Activated naive CD4-positive, alpha-beta T cell treated with anti-CD3 and anti-CD28 coated beads, Interleukin-2, amount 50 U/mL, for 24 hours (primary cell): Measurements from ENCODE around the gene TGFBR3.

Source experiments
- H3K27ac Mint-ChIP-seq: one replicate; pipeline ENCODE4 v1.8.0; 2021; ENCODE audit warnings: mild to moderate bottlenecking, mixed read lengths
- H3K27me3 Mint-ChIP-seq: one replicate; pipeline ENCODE4 v1.8.0; 2021; ENCODE audit warnings: mixed read lengths
- H3K36me3 Mint-ChIP-seq: one replicate; pipeline ENCODE4 v1.8.0; 2021; ENCODE audit warnings: mixed read lengths
- H3K4me1 Mint-ChIP-seq: one replicate; pipeline ENCODE4 v1.8.0; 2021; ENCODE audit warnings: mixed read lengths
- H3K4me3 Mint-ChIP-seq: one replicate; pipeline ENCODE4 v1.8.0; 2021; ENCODE audit warnings: mild to moderate bottlenecking, mixed read lengths
- H3K9me3 Mint-ChIP-seq: one replicate; pipeline ENCODE4 v1.8.0; 2021; ENCODE audit warnings: mixed read lengths

The TGFBR3 gene

DNA sequence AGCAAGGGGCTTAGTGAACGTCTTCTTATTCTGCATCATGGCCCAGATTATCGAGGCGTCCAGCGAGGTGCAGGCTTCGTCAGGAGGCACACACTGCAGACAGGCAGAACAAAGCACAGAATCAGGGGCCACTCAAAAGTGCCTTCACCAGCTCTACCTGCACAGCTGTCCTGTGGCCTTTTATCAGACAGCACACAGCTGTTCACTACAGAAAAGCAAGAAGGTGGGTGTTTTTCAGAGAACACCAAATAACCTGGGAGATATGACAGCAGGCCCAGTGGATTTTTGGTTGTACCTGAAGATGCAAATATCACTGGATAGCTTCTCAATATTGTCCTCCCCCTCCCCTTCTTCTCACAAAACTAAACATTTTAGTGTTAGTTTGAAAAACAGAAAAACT, 177.3 kb downstream of the TGFBR3 start:
- Mint-ChIP-seq H3K4me3 (no peak overlapping the region), H3K27ac (no peak overlapping the region), H3K4me1 (peaks cover 18% of the 10 kb centered on the region), H3K9me3 (no peaks in the 10 kb centered on the region), H3K36me3 (peaks cover 20% of the 10 kb centered on the region), H3K27me3 (no peaks in the 10 kb centered on the region)

- Mint-ChIP-seq H3K4me1 (peaks cover 11% of the 10 kb centered on the region), H3K27me3 (no peaks in the 10 kb centered on the region), H3K36me3 (peaks cover 23% of the 10 kb centered on the region), H3K9me3 (no peaks in the 10 kb centered on the region), H3K4me3 (no peak overlapping the region), H3K27ac (no peak overlapping the region)
Measured at GRCh38 chr1:91707890-91708218, 178.1 kb downstream of the TGFBR3 start.

DNA sequence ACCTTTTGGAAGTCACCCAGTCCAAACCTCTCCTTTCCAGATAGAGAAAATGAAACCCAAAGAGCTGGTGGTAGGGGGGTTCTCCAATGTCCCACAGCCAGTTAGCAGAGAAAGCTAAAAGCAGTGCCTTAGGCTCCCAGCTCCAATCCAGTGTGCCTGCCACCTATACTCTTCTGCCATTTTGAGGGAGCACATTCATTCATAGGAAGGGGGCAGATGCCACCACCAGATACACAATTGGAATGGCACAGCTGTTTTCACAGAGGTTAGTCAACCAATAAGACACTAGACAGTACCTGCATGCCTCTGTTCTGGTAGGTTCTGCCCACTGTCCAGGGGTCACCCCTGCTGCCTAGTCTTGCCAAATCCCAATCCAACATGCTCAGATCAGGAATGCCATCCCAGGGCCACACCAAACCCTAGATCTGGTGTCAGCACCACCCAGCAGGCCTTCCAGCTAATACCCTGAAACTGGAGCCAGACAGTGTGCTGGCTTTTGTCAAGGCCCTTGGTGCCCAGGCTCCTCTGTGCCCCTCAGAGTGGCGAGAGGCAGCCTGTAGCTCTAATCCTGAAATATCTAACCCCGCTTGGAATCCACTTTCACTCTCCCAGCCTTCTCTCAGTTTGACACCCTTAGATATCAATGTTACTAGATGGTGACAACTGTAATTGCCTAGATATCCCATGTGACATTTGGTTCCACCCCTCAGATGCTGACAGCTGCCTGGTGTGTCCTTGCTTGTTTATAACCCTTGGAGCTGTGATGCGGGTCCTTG, 178.6 kb downstream of the TGFBR3 start:
- Mint-ChIP-seq H3K36me3 (peaks cover 18% of the 10 kb centered on the region), H3K4me3 (no peak overlapping the region), H3K9me3 (no peaks in the 10 kb centered on the region), H3K27ac (no peak overlapping the region), H3K27me3 (no peaks in the 10 kb centered on the region), H3K4me1 (peaks cover 6% of the 10 kb centered on the region)

DNA sequence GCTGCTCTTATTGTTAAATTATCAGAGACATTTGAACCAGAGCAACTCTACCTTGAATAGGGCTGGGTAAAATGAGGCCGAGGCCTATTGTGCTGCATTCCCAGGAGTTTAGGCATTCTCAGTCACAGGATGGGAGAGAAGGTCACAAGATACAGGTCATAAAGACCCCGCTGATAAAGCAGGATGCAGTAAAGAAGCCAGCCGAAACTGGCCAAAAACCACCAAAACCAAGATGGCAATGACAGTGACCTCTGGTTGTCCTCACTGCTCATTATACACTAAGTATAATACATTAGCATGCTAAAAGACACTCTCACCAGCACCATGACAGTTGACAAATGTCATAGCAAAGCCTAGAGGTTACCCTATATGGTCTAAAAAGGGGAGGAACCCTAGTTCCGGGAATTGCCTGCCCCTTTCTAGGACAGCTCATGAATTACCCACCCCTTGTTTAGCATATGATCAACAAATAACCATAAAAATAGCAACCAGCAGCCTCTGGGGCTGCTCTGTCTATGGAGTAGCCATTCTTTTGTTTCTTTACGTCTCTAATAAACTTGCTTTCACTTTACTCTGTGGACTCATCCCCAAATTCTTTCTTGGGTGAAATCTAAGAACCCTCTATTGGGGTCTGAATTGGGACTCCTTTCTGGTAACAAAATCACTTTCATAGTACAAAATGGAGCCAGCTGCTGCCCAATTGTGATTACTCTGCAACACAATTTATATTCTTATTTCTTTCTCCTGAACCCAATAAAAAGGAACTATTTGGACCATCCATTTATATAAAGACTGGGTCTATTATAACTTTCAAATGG, 179.6 kb downstream of the TGFBR3 start:
- Mint-ChIP-seq H3K4me1 (peaks cover under 1% of the 10 kb centered on the region), H3K36me3 (peaks cover 17% of the 10 kb centered on the region), H3K4me3 (no peak overlapping the region), H3K9me3 (no peaks in the 10 kb centered on the region), H3K27me3 (no peaks in the 10 kb centered on the region), H3K27ac (no peak overlapping the region)

GRCh38 chr1:91704746-91705145, 181.2 kb downstream of the TGFBR3 start:
- Mint-ChIP-seq H3K9me3 (no peaks in the 10 kb centered on the region), H3K27me3 (no peaks in the 10 kb centered on the region), H3K36me3 (peaks cover 20% of the 10 kb centered on the region), H3K4me3 (no peak overlapping the region), H3K4me1 (no peaks in the 10 kb centered on the region), H3K27ac (peak overlapping the region; percentile 55)

GRCh38 chr1:91703095-91703494, 182.9 kb downstream of the TGFBR3 start:
- Mint-ChIP-seq H3K4me3 (no peak overlapping the region), H3K27ac (no peak overlapping the region), H3K27me3 (no peaks in the 10 kb centered on the region), H3K4me1 (peaks cover 14% of the 10 kb centered on the region), H3K36me3 (peaks cover 20% of the 10 kb centered on the region), H3K9me3 (no peaks in the 10 kb centered on the region)

DNA sequence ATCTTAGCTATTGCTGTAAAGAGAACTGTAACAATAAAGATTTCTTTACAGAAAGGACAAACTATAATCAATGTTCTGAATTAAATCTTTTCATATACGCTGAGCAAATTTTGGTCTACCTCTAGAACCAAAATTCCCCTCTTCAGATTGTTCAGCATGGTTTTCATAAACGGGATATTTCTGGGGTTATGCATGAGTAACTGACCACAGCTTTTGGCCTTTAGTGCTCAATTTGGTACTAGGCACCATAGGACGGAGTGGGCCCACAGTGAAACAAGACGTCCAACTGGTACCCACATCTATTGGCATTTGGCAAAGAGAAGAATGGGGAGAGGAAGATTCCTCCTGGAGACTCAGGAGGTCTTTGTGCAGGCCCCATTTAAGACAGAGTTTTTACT, 184.5 kb downstream of the TGFBR3 start:
- peak overlapping the region; percentile 23 for H3K27ac Mint-ChIP-seq
- H3K36me3 Mint-ChIP-seq = peaks cover 17% of the 10 kb centered on the region
- peaks cover 29% of the 10 kb centered on the region for H3K4me1 Mint-ChIP-seq
- no peaks in the 10 kb centered on the region for H3K27me3 Mint-ChIP-seq
- H3K4me3 Mint-ChIP-seq = no peak overlapping the region
- no peaks in the 10 kb centered on the region for H3K9me3 Mint-ChIP-seq

DNA sequence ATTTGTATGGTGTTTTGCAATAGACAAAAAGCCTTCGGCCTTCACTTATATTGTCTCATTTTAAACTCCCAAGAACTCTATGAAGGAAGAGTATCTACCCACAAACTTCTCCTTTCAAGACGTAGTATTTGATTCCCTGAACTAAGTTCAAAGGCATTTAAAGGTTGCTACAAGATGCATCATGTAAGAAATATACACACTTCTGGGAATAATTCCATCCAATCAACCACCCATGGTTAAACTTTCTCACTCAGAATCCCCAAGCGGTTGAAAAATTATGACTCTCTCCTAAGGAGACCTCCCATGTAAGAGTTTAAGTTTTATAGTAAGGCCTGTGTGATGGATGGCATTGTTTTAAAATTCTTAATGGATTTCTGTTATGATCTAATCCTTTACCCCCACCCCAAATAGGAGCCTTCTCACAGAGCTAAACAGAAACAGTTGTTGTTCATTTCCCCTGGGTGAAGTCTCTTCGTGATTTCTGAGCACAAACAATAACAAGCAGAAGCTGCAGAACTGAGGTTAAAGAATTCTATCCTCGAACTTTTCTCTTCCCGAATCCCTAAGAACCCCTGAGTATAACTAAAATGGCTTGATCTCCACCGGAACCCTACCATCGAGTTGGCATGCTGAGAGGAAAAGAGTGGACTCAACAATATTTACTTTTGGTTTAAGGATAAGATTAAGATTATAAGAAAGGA, 185.0 kb downstream of the TGFBR3 start:
- Mint-ChIP-seq H3K9me3 (no peaks in the 10 kb centered on the region), H3K4me3 (no peak overlapping the region), H3K27ac (peak overlapping the region; percentile 23), H3K27me3 (no peaks in the 10 kb centered on the region), H3K4me1 (peaks cover 35% of the 10 kb centered on the region), H3K36me3 (peaks cover 21% of the 10 kb centered on the region)

GRCh38 chr1:91700332-91700731, 185.6 kb downstream of the TGFBR3 start:
- H3K36me3 Mint-ChIP-seq = peaks cover 23% of the 10 kb centered on the region
- no peak overlapping the region for H3K27ac Mint-ChIP-seq
- no peak overlapping the region for H3K4me3 Mint-ChIP-seq
- H3K4me1 Mint-ChIP-seq = peaks cover 36% of the 10 kb centered on the region
- no peaks in the 10 kb centered on the region for H3K27me3 Mint-ChIP-seq
- H3K9me3 Mint-ChIP-seq = no peaks in the 10 kb centered on the region

- H3K36me3 Mint-ChIP-seq = peaks cover 27% of the 10 kb centered on the region
- H3K27ac Mint-ChIP-seq = no peak overlapping the region
- peaks cover 36% of the 10 kb centered on the region for H3K4me1 Mint-ChIP-seq
- H3K27me3 Mint-ChIP-seq = no peaks in the 10 kb centered on the region
- H3K4me3 Mint-ChIP-seq = no peak overlapping the region
- H3K9me3 Mint-ChIP-seq = no peaks in the 10 kb centered on the region
Measured at GRCh38 chr1:91699339-91699974, 186.5 kb downstream of the TGFBR3 start.

DNA sequence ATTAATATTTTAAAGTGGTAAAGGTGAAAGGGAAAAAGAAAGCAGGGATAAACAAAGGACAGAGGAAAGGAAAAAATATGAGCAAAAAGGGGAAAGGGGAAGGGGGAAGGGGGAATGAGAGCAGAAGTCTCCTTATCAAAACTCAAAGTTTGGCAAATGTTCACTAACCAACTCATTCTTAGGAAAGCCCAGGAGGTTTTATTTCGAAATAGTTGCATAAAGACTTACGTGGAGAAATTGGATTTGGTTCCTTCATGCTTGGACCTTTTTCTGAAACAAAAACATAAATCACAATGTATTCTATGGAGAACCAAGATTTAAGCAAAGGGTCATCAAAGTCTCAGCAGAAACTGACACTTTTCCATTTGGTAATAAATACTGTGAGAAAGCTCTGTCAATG, 188.1 kb downstream of the TGFBR3 start:
- Mint-ChIP-seq H3K9me3 (no peaks in the 10 kb centered on the region), H3K36me3 (peaks cover 27% of the 10 kb centered on the region), H3K4me3 (peak overlapping the region; percentile 74), H3K27me3 (no peaks in the 10 kb centered on the region), H3K27ac (peak overlapping the region; percentile 66), H3K4me1 (peaks cover 36% of the 10 kb centered on the region)

- H3K27ac Mint-ChIP-seq = peak overlapping the region; percentile 66
- no peaks in the 10 kb centered on the region for H3K9me3 Mint-ChIP-seq
- H3K4me1 Mint-ChIP-seq = peaks cover 36% of the 10 kb centered on the region
Measured at GRCh38 chr1:91697416-91697815, 188.5 kb downstream of the TGFBR3 start.

DNA sequence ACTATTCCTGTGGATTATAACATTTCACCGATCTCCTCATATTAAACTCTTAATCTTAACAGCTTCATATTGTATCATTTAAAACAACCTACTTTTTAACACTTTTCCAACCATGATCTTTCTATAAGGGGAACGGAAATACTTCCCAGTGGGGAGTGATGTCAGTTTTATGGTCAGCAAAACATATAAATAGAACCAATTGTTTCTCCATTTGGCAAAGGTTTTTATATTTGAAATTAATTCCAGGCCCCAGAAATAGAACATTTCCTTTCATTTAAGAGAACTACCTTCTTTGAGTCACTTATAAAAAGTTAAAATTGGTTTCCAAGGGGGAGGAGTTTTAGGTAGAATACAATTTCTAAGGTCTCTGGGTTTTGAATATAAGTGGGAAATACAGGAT, 189.6 kb downstream of the TGFBR3 start:
- no peak overlapping the region for H3K4me3 Mint-ChIP-seq
- no peaks in the 10 kb centered on the region for H3K27me3 Mint-ChIP-seq
- H3K36me3 Mint-ChIP-seq = peaks cover 22% of the 10 kb centered on the region
- H3K9me3 Mint-ChIP-seq = no peaks in the 10 kb centered on the region
- peaks cover 36% of the 10 kb centered on the region for H3K4me1 Mint-ChIP-seq
- no peak overlapping the region for H3K27ac Mint-ChIP-seq

More at GRCh38 chr1:91697416-91697815, 188.5 kb downstream of the TGFBR3 start:
- H3K36me3 Mint-ChIP-seq = peaks cover 27% of the 10 kb centered on the region
- peak overlapping the region; percentile 74 for H3K4me3 Mint-ChIP-seq
- H3K27me3 Mint-ChIP-seq = no peaks in the 10 kb centered on the region

DNA sequence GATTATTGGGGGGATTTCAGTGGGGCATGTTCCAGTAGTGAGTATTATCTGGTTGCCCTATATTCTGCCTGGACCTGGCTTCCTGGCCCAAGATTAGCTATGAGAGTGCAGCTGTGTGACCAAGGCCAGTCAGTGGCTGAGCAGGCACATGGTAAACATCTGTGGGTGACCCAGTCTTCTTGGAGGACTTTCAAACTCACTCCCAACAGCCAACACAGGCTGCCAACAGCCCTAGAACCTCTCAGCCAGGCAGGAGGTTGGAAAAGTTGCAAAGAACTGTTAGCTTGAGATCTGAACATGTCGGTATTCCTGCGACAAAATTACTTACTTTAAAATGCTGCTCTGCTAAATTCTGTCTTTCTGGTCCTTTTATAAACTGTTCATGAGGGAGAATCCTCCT, 192.4 kb downstream of the TGFBR3 start:
- Mint-ChIP-seq H3K4me3 (no peak overlapping the region), H3K36me3 (peaks cover 24% of the 10 kb centered on the region), H3K27me3 (no peaks in the 10 kb centered on the region), H3K27ac (no peak overlapping the region), H3K4me1 (peaks cover 25% of the 10 kb centered on the region), H3K9me3 (no peaks in the 10 kb centered on the region)

GRCh38 chr1:91691525-91691924, 194.4 kb downstream of the TGFBR3 start:
- peaks cover 6% of the 10 kb centered on the region for H3K4me1 Mint-ChIP-seq
- no peak overlapping the region for H3K27ac Mint-ChIP-seq
- peaks cover 22% of the 10 kb centered on the region for H3K36me3 Mint-ChIP-seq
- no peak overlapping the region for H3K4me3 Mint-ChIP-seq
- H3K27me3 Mint-ChIP-seq = no peaks in the 10 kb centered on the region
- no peaks in the 10 kb centered on the region for H3K9me3 Mint-ChIP-seq
